Measurements from ENCODE around the gene SSTR3.
"Not testable (repeated sequence)": the region's sequence is repeated elsewhere in the genome, so short reads cannot be mapped to it uniquely, and the experiment has no call there.

DNA sequence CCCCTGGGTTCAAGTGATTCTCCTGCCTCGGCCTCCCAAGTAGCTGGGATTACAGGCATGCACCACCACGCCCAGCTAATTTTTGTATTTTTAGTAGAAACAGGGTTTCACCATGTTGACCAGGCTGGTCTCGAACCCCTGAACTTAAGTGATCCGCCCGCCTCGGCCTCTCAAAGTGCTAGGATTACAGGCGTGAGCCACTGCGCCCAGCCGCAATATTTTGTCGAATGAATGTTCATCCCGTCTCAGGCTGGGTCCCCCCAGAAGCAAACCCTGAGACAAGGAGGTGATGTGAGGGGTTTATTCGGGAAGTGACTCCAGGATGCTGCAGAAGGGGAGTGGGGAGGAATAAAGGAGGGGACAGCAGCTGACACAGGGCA, 21.1 kb upstream of the SSTR3 start:
- TF ChIP-seq, protein P1, sequence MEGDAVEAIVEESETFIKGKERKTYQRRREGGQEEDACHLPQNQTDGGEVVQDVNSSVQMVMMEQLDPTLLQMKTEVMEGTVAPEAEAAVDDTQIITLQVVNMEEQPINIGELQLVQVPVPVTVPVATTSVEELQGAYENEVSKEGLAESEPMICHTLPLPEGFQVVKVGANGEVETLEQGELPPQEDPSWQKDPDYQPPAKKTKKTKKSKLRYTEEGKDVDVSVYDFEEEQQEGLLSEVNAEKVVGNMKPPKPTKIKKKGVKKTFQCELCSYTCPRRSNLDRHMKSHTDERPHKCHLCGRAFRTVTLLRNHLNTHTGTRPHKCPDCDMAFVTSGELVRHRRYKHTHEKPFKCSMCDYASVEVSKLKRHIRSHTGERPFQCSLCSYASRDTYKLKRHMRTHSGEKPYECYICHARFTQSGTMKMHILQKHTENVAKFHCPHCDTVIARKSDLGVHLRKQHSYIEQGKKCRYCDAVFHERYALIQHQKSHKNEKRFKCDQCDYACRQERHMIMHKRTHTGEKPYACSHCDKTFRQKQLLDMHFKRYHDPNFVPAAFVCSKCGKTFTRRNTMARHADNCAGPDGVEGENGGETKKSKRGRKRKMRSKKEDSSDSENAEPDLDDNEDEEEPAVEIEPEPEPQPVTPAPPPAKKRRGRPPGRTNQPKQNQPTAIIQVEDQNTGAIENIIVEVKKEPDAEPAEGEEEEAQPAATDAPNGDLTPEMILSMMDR (IDR thresholded peaks at IDR 0.05; ENCODE audit: poor library complexity, severe bottlenecking): not testable (repeated sequence)
- not testable (repeated sequence) for TF ChIP-seq POLR2AphosphoS5 (IDR thresholded peaks at IDR 0.05); SMC3 (conservative IDR thresholded peaks at IDR 0.05; ENCODE audit: poor library complexity); EP300 (conservative IDR thresholded peaks at IDR 0.05; ENCODE audit: poor library complexity, severe bottlenecking); TAF1 (IDR thresholded peaks at IDR 0.05; ENCODE audit: low read depth); EZH2 (IDR thresholded peaks at IDR 0.05; ENCODE audit: borderline replicate concordance, insufficient read depth, low read length, poor library complexity, severe bottlenecking)
- TF ChIP-seq, protein P2, sequence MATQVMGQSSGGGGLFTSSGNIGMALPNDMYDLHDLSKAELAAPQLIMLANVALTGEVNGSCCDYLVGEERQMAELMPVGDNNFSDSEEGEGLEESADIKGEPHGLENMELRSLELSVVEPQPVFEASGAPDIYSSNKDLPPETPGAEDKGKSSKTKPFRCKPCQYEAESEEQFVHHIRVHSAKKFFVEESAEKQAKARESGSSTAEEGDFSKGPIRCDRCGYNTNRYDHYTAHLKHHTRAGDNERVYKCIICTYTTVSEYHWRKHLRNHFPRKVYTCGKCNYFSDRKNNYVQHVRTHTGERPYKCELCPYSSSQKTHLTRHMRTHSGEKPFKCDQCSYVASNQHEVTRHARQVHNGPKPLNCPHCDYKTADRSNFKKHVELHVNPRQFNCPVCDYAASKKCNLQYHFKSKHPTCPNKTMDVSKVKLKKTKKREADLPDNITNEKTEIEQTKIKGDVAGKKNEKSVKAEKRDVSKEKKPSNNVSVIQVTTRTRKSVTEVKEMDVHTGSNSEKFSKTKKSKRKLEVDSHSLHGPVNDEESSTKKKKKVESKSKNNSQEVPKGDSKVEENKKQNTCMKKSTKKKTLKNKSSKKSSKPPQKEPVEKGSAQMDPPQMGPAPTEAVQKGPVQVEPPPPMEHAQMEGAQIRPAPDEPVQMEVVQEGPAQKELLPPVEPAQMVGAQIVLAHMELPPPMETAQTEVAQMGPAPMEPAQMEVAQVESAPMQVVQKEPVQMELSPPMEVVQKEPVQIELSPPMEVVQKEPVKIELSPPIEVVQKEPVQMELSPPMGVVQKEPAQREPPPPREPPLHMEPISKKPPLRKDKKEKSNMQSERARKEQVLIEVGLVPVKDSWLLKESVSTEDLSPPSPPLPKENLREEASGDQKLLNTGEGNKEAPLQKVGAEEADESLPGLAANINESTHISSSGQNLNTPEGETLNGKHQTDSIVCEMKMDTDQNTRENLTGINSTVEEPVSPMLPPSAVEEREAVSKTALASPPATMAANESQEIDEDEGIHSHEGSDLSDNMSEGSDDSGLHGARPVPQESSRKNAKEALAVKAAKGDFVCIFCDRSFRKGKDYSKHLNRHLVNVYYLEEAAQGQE (IDR thresholded peaks at IDR 0.05; ENCODE audit: borderline replicate concordance): not testable (repeated sequence)

Data from neural cell (in vitro differentiated cells).